Activated naive CD4-positive, alpha-beta T cell treated with anti-CD3 and anti-CD28 coated beads, Interleukin-2, amount 50 U/mL, for 24 hours (primary cell): Measurements from ENCODE around the gene ROR2.
"Not testable (repeated sequence)": the region's sequence is repeated elsewhere in the genome, so short reads cannot be mapped to it uniquely, and the experiment has no call there.

ENCODE experiments used
- H3K27ac Mint-ChIP-seq: one replicate; pipeline ENCODE4 v1.8.0; 2021; ENCODE audit warnings: mild to moderate bottlenecking, mixed read lengths
- H3K27me3 Mint-ChIP-seq: one replicate; pipeline ENCODE4 v1.8.0; 2021; ENCODE audit warnings: mixed read lengths
- H3K36me3 Mint-ChIP-seq: one replicate; pipeline ENCODE4 v1.8.0; 2021; ENCODE audit warnings: mixed read lengths
- H3K4me1 Mint-ChIP-seq: one replicate; pipeline ENCODE4 v1.8.0; 2021; ENCODE audit warnings: mixed read lengths
- H3K4me3 Mint-ChIP-seq: one replicate; pipeline ENCODE4 v1.8.0; 2021; ENCODE audit warnings: mild to moderate bottlenecking, mixed read lengths
- H3K9me3 Mint-ChIP-seq: one replicate; pipeline ENCODE4 v1.8.0; 2021; ENCODE audit warnings: mixed read lengths

The ROR2 gene

GRCh38 chr9:91646702-91647101 is 303.3 kb downstream of the ROR2 start:
- no peaks in the 10 kb centered on the region for H3K9me3 Mint-ChIP-seq
- no peak overlapping the region for H3K4me3 Mint-ChIP-seq
- H3K36me3 Mint-ChIP-seq = no peaks in the 10 kb centered on the region
- no peaks in the 10 kb centered on the region for H3K4me1 Mint-ChIP-seq
- peaks cover 14% of the 10 kb centered on the region for H3K27me3 Mint-ChIP-seq
- H3K27ac Mint-ChIP-seq = no peak overlapping the region

- H3K36me3 Mint-ChIP-seq = no peaks in the 10 kb centered on the region
- no peak overlapping the region for H3K4me3 Mint-ChIP-seq
- no peaks in the 10 kb centered on the region for H3K4me1 Mint-ChIP-seq
- H3K9me3 Mint-ChIP-seq = no peaks in the 10 kb centered on the region
- peaks cover 10% of the 10 kb centered on the region for H3K27me3 Mint-ChIP-seq
- no peak overlapping the region for H3K27ac Mint-ChIP-seq
Measured at GRCh38 chr9:91644433-91644832, 305.6 kb downstream of the ROR2 start.

GRCh38 chr9:91643481-91644077 is 306.4 kb downstream of the ROR2 start:
- Mint-ChIP-seq H3K36me3 (no peaks in the 10 kb centered on the region), H3K9me3 (no peaks in the 10 kb centered on the region), H3K4me3 (no peak overlapping the region), H3K27me3 (peaks cover 5% of the 10 kb centered on the region), H3K27ac (no peak overlapping the region), H3K4me1 (no peaks in the 10 kb centered on the region)

GRCh38 chr9:91642771-91643170 is 307.3 kb downstream of the ROR2 start:
- H3K27me3 Mint-ChIP-seq = peaks cover 5% of the 10 kb centered on the region

GRCh38 chr9:91640428-91640827 is 309.6 kb downstream of the ROR2 start:
- no peaks in the 10 kb centered on the region for H3K9me3 Mint-ChIP-seq
- no peaks in the 10 kb centered on the region for H3K36me3 Mint-ChIP-seq
- H3K27ac Mint-ChIP-seq = no peak overlapping the region
- H3K4me1 Mint-ChIP-seq = no peaks in the 10 kb centered on the region
- no peak overlapping the region for H3K4me3 Mint-ChIP-seq
- H3K27me3 Mint-ChIP-seq = peaks cover 2% of the 10 kb centered on the region

More at GRCh38 chr9:91642771-91643170, 307.3 kb downstream of the ROR2 start:
- Mint-ChIP-seq H3K4me1 (no peaks in the 10 kb centered on the region), H3K4me3 (no peak overlapping the region), H3K9me3 (no peaks in the 10 kb centered on the region), H3K36me3 (no peaks in the 10 kb centered on the region), H3K27ac (no peak overlapping the region)

- no peaks in the 10 kb centered on the region for H3K36me3 Mint-ChIP-seq
Measured at GRCh38 chr9:91639054-91639453, 311.0 kb downstream of the ROR2 start.

GRCh38 chr9:91634832-91635231 is 315.2 kb downstream of the ROR2 start:
- H3K4me3 Mint-ChIP-seq, H3K27ac Mint-ChIP-seq, H3K9me3 Mint-ChIP-seq, H3K4me1 Mint-ChIP-seq, H3K36me3 Mint-ChIP-seq: not testable (repeated sequence)
- H3K27me3 Mint-ChIP-seq = peaks cover 28% of the 10 kb centered on the region

More at GRCh38 chr9:91639054-91639453, 311.0 kb downstream of the ROR2 start:
- no peak overlapping the region for H3K27ac Mint-ChIP-seq
- H3K9me3 Mint-ChIP-seq = peaks cover 4% of the 10 kb centered on the region
- H3K4me1 Mint-ChIP-seq = no peaks in the 10 kb centered on the region
- no peak overlapping the region for H3K4me3 Mint-ChIP-seq
- H3K27me3 Mint-ChIP-seq = peaks cover 5% of the 10 kb centered on the region

- peaks cover 33% of the 10 kb centered on the region for H3K27me3 Mint-ChIP-seq
- H3K4me1 Mint-ChIP-seq = no peaks in the 10 kb centered on the region
- H3K36me3 Mint-ChIP-seq = peaks cover 2% of the 10 kb centered on the region
- no peak overlapping the region for H3K27ac Mint-ChIP-seq
- no peak overlapping the region for H3K4me3 Mint-ChIP-seq
- H3K9me3 Mint-ChIP-seq = peaks cover 14% of the 10 kb centered on the region
Measured at GRCh38 chr9:91629718-91630117, 320.3 kb downstream of the ROR2 start.

- H3K4me1 Mint-ChIP-seq = no peaks in the 10 kb centered on the region
- H3K27ac Mint-ChIP-seq = no peak overlapping the region
- peaks cover 2% of the 10 kb centered on the region for H3K36me3 Mint-ChIP-seq
- H3K4me3 Mint-ChIP-seq = no peak overlapping the region
- peaks cover 31% of the 10 kb centered on the region for H3K27me3 Mint-ChIP-seq
- H3K9me3 Mint-ChIP-seq = peaks cover 11% of the 10 kb centered on the region
Measured at GRCh38 chr9:91628892-91629291, 321.1 kb downstream of the ROR2 start.

GRCh38 chr9:91625331-91625730 is 324.7 kb downstream of the ROR2 start:
- H3K4me3 Mint-ChIP-seq = no peak overlapping the region
- no peak overlapping the region for H3K27ac Mint-ChIP-seq
- H3K27me3 Mint-ChIP-seq = peaks cover 19% of the 10 kb centered on the region
- no peaks in the 10 kb centered on the region for H3K4me1 Mint-ChIP-seq
- peaks cover 11% of the 10 kb centered on the region for H3K9me3 Mint-ChIP-seq
- H3K36me3 Mint-ChIP-seq = peaks cover 2% of the 10 kb centered on the region

GRCh38 chr9:91623004-91623403 is 327.0 kb downstream of the ROR2 start:
- Mint-ChIP-seq H3K4me3 (no peak overlapping the region), H3K36me3 (no peaks in the 10 kb centered on the region)

GRCh38 chr9:91622121-91622520 is 327.9 kb downstream of the ROR2 start:
- peaks cover 13% of the 10 kb centered on the region for H3K27me3 Mint-ChIP-seq
- H3K9me3 Mint-ChIP-seq = peaks cover 11% of the 10 kb centered on the region
- not testable (repeated sequence) for H3K27ac Mint-ChIP-seq, H3K4me3 Mint-ChIP-seq, H3K4me1 Mint-ChIP-seq, H3K36me3 Mint-ChIP-seq

More at GRCh38 chr9:91623004-91623403, 327.0 kb downstream of the ROR2 start:
- Mint-ChIP-seq H3K4me1 (no peaks in the 10 kb centered on the region), H3K27ac (no peak overlapping the region), H3K9me3 (peaks cover 11% of the 10 kb centered on the region), H3K27me3 (peaks cover 14% of the 10 kb centered on the region)

GRCh38 chr9:91614044-91614443 is 336.0 kb downstream of the ROR2 start:
- not testable (repeated sequence) for H3K9me3 Mint-ChIP-seq, H3K4me1 Mint-ChIP-seq, H3K27me3 Mint-ChIP-seq, H3K4me3 Mint-ChIP-seq, H3K27ac Mint-ChIP-seq, H3K36me3 Mint-ChIP-seq

- no peak overlapping the region for H3K4me3 Mint-ChIP-seq
- peaks cover 5% of the 10 kb centered on the region for H3K27me3 Mint-ChIP-seq
- no peaks in the 10 kb centered on the region for H3K4me1 Mint-ChIP-seq
- H3K27ac Mint-ChIP-seq = no peak overlapping the region
- H3K36me3 Mint-ChIP-seq = no peaks in the 10 kb centered on the region
- no peaks in the 10 kb centered on the region for H3K9me3 Mint-ChIP-seq
Measured at GRCh38 chr9:91611582-91611981, 338.4 kb downstream of the ROR2 start.

GRCh38 chr9:91606255-91606995 is 343.6 kb downstream of the ROR2 start:
- H3K4me1 Mint-ChIP-seq = no peaks in the 10 kb centered on the region
- no peaks in the 10 kb centered on the region for H3K36me3 Mint-ChIP-seq
- H3K4me3 Mint-ChIP-seq = no peak overlapping the region
- H3K9me3 Mint-ChIP-seq = no peaks in the 10 kb centered on the region
- H3K27me3 Mint-ChIP-seq = peaks cover 22% of the 10 kb centered on the region
- no peak overlapping the region for H3K27ac Mint-ChIP-seq

GRCh38 chr9:91604451-91605179 is 345.4 kb downstream of the ROR2 start:
- H3K9me3 Mint-ChIP-seq = no peaks in the 10 kb centered on the region
- no peaks in the 10 kb centered on the region for H3K4me1 Mint-ChIP-seq
- H3K4me3 Mint-ChIP-seq = no peak overlapping the region
- H3K27ac Mint-ChIP-seq = no peak overlapping the region
- no peaks in the 10 kb centered on the region for H3K36me3 Mint-ChIP-seq
- H3K27me3 Mint-ChIP-seq = peaks cover 25% of the 10 kb centered on the region
